Mucosa of descending colon (tissue), 3 donors: Measurements from ENCODE around the gene RAB19. TPM values are rescaled to one million over a fixed set of nuclear protein-coding genes. Genes with fewer than 3 reads are reported as not detected.

Experiments used
- ATAC-seq: fragments of 200-7000 bp; cut with Tn5 transposase; one replicate; pipeline ENCODE4 v1.9.1; 2020; ENCODE audit warnings: mild to moderate bottlenecking, moderate library complexity
- DNase-seq, 3 donors: peaks; one replicate each; pipeline ENCODE4 v3.0.0-alpha.2; 2020
- H3K36me3 ChIP-seq: fragments of 200-600 bp; one replicate; pipeline ENCODE4 v1.8.0; 2021; ENCODE audit warnings: low read depth, mild to moderate bottlenecking
- H3K4me1 ChIP-seq: fragments of 200-600 bp; one replicate; pipeline ENCODE4 v1.8.0; 2021; ENCODE audit warnings: low read depth, mild to moderate bottlenecking
- H3K4me3 ChIP-seq: fragments of 200-600 bp; one replicate; pipeline ENCODE4 v1.8.0; 2021; ENCODE audit warnings: mild to moderate bottlenecking
- H3K9me3 ChIP-seq: fragments of 200-600 bp; one replicate; pipeline ENCODE4 v1.8.0; 2021; ENCODE audit warnings: mild to moderate bottlenecking
- intact Hi-C, 2 donors: fragments of 100-400 bp; cut with DNase I in 1 of 2; cut with micrococcal nuclease in 1 of 2; formaldehyde crosslinking; loops; one replicate each; pipeline versions ENCODE4 v1.11.0 to v1.11.1; 2022; cut with DNase I, micrococcal nuclease
- total RNA-seq, 3 donors: library from RNA; stranded (reverse); fragmentation: NEBNext Ultra II Directional in 2 of 3; extraction: Animal tissue kit (Norgen Biotek cat#: 25700) in 2 of 3; gene quantifications; one replicate each; pipeline versions ENCODE4 v1.2.1 to v1.2.4, GENCODE V29; 2021 to 2023
- TF ChIP-seq, protein P1 (sequence below): fragments of 200-600 bp; IDR thresholded peaks from one replicate; pipeline ENCODE4 v1.8.0; 2022; ENCODE audit warnings: antibody characterized with exemption, mild to moderate bottlenecking
- donor health status: DM: no; HTN: no; CAD: no; lungs with moderate emphysema.
- donor health status: DM: no; HTN: no; CAD: no.
- donor health status: DM: no; HTN: yes; CAD: no.

Gene RAB19
- total RNA-seq, 3 donors from 2014 or later, result 7.3 to 22.0 (median 21.5) TPM

DNA sequence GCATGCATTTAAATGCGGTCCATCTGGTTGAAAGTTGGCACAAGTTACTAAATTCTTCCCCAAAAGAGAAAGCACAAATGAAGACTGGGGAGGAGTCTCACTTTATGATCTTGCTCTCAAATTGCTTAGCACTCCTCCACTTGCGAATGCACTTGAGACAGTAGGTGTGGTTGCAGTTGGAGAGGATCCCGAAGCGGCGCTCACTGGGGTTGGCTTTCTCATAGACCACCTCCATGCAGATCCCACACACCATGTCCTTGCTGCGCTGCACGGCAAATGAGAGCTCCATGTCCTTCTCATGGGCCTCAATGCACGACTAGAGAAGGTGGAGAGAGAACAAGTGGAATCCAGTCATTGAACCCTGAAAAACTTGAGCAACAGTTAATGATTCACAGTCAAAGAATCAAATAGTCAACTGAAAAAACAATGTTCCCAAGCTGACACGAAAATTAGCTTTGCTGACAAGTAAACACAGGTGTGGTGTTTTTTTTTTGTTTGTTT is 52.7 kb downstream of the RAB19 start:
- H3K36me3 ChIP-seq, result peaks cover 17% of the 10 kb centered on the region
- H3K9me3 ChIP-seq, result no peaks in the 10 kb centered on the region
- peak in 2 of 3 donors; percentile 60 to 65 for DNase-seq
- peaks cover 47% of the 10 kb centered on the region for H3K4me1 ChIP-seq
- intact Hi-C loops, result no loop called here
- H3K4me3 ChIP-seq, result no peak overlapping the region
- peak; percentile 59 for ATAC-seq
- TF ChIP-seq, protein P1, sequence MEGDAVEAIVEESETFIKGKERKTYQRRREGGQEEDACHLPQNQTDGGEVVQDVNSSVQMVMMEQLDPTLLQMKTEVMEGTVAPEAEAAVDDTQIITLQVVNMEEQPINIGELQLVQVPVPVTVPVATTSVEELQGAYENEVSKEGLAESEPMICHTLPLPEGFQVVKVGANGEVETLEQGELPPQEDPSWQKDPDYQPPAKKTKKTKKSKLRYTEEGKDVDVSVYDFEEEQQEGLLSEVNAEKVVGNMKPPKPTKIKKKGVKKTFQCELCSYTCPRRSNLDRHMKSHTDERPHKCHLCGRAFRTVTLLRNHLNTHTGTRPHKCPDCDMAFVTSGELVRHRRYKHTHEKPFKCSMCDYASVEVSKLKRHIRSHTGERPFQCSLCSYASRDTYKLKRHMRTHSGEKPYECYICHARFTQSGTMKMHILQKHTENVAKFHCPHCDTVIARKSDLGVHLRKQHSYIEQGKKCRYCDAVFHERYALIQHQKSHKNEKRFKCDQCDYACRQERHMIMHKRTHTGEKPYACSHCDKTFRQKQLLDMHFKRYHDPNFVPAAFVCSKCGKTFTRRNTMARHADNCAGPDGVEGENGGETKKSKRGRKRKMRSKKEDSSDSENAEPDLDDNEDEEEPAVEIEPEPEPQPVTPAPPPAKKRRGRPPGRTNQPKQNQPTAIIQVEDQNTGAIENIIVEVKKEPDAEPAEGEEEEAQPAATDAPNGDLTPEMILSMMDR, result no peak

- intact Hi-C loops, result no loop called here
- no peaks in the 10 kb centered on the region for H3K9me3 ChIP-seq
- peaks cover 17% of the 10 kb centered on the region for H3K36me3 ChIP-seq
- TF ChIP-seq, protein P1, result no peak
- ATAC-seq, result no peak
- no peak overlapping the region for H3K4me3 ChIP-seq
- DNase-seq, result no peak
- peaks cover 39% of the 10 kb centered on the region for H3K4me1 ChIP-seq
These were observed 54.3 kb downstream of the RAB19 start for GRCh38 chr7:140458201-140458600.

DNA sequence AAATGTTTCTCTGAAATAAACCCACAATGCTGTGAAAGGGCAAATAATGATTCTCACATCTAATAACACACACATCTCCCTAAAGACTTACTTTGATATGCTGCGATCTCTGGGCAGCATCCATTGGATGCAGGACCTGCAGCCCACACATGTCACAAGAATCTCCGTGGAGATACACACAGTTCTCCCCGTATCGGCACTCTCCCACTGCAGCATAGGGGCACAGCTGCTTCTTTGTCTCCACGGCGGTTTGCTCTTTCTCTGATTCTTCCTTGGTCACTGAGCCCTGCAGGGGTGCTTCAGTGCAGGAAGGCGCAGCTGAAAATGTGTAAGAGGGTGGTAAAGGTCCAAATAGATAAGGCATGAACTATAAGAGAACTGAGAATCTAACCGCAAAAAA is 55.1 kb downstream of the RAB19 start:
- peaks cover 17% of the 10 kb centered on the region for H3K36me3 ChIP-seq
- intact Hi-C loops, result no loop called here
- H3K4me3 ChIP-seq, result no peak overlapping the region
- H3K9me3 ChIP-seq, result no peaks in the 10 kb centered on the region
- no peak for ATAC-seq
- DNase-seq, result no peak
- H3K4me1 ChIP-seq, result peaks cover 35% of the 10 kb centered on the region
- TF ChIP-seq, protein P1, result no peak

DNA sequence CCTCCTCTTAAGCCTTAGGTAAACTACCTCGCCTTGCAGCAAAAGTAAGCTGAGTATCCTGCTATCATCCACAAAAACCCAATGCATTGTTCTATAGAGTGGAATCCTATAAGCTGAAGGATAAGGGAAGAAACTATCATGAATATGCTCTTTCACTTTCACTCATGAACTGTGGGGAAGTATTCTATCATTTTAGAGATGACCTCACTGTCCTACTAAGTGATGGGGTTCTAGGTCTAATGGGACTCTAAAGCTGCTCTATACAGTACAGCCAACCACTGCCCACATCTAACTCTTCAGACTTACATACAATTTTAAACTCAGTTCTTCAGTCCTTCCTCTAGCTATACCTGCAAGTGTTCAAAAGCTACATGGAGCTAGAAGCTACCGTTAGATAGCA is 59.3 kb downstream of the RAB19 start:
- ATAC-seq, result no peak

GRCh38 chr7:140475747-140476333 is 72.0 kb downstream of the RAB19 start:
- DNase-seq (peak in 1 of 3 donors; percentile 89), ATAC-seq (no peak)
- peaks cover 4% of the 10 kb centered on the region for H3K36me3 ChIP-seq
- TF ChIP-seq, protein P1, result peak; percentile 47
- no peak overlapping the region for H3K4me3 ChIP-seq
- peaks cover 24% of the 10 kb centered on the region for H3K4me1 ChIP-seq
- H3K9me3 ChIP-seq, result no peaks in the 10 kb centered on the region
- intact Hi-C loops, result no loop called here

More for the DNA sequence above, 59.3 kb downstream of the RAB19 start:
- H3K9me3 ChIP-seq, result no peaks in the 10 kb centered on the region
- peaks cover 8% of the 10 kb centered on the region for H3K36me3 ChIP-seq
- no peak for DNase-seq
- intact Hi-C loops, result no loop called here
- TF ChIP-seq, protein P1, result no peak
- H3K4me1 ChIP-seq, result peaks cover under 1% of the 10 kb centered on the region
- H3K4me3 ChIP-seq, result no peak overlapping the region
